Measurements from ENCODE around the gene MPC2.
"Not testable (repeated sequence)": the region's sequence is repeated elsewhere in the genome, so short reads cannot be mapped to it uniquely, and the experiment has no call there.

MPC2 gene

GRCh38 chr1:167934426-167935215, 2.3 kb downstream of the MPC2 start:
- DNase-seq (ENCODE audit: low read depth in 2 of 2) = no peak

- no peak for DNase-seq (ENCODE audit: low read depth in 2 of 2)
These were observed 3.1 kb downstream of the MPC2 start for GRCh38 chr1:167933788-167934187.

GRCh38 chr1:167929725-167930124, 7.1 kb downstream of the MPC2 start:
- no peak for DNase-seq (ENCODE audit: low read depth in 2 of 2)

GRCh38 chr1:167928919-167929318, 8.0 kb downstream of the MPC2 start:
- DNase-seq (ENCODE audit: low read depth in 2 of 2) = not testable (repeated sequence)

DNA sequence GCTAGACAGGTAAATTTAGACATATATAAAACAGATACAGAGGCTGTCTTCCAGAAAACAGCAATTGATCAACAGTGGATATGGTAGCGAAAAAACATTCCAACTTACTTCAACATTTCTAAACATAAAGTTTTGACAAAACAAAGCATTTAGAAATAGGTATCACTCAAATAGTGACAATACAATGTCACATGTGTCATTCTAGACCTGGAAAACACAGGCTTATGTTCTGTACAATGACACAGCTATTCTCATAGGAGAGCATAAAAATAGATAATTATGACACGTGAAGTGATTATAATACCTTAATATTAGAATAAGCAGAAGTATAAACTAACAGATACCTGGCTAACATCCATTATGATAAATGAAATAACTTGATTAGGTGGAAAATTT, 8.4 kb downstream of the MPC2 start:
- DNase-seq (ENCODE audit: low read depth in 2 of 2) = no peak

- no peak for DNase-seq (ENCODE audit: low read depth in 2 of 2)
These were observed 9.7 kb downstream of the MPC2 start for GRCh38 chr1:167927046-167927754.

DNA sequence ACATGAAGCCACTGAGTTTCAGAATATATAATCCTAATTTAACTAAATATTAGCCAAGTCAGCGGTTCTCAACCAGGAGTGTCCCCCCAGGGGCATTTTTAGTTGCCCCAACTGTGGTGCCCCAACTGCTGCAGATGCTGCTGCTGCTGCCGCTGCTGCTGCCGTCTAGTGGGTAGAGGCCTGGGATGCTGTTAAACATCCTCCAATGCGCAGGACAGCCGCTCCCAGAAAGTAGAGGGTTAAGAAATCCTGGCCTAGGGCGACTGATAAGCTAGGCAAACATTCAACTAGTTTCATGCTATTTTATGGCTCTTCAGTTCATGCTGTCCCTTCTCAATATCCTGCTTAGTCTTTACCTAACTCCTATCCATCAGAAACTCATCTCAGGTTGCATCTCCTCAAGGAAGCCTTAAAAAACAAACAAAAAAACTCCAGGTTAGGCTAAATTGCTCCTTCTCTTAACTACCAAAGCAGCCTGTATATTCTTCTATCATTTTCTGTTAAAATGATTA, 10.3 kb downstream of the MPC2 start:
- DNase-seq (ENCODE audit: low read depth in 2 of 2) = no peak

DNA sequence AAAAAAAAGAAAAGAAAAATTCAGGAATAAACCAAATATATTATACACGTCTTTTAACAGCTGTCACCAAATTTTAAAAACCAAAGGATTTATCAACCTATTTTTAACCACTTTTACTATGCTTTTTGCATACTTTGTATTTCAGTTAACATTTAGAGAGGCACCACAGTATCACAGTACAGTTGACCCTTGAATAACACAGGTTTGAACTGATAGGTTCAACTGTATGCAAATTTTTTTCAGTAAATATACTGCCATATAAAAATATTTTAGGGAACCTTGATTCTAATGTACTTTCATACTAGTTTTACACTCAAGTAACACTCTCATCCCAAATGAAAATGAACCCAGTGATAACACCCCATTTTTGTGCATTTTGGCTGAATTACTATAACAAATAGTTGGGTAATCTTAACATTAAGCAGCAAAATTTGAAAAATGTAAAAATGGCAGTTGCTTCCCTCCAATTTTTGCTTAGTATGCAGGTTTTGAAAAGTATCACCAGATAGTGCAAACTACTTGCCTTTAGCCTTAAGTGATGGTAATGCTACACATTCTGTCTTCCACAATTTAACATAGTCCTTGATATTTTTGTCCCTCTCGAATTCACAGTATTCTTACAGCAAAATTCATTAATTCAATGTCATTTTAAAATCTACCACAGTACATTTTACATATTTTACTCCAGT, 12.2 kb downstream of the MPC2 start:
- no peak for DNase-seq (ENCODE audit: low read depth in 2 of 2)

GRCh38 chr1:167924102-167924501, 12.8 kb downstream of the MPC2 start:
- DNase-seq (ENCODE audit: low read depth in 2 of 2) = no peak

GRCh38 chr1:167923324-167924056, 13.4 kb downstream of the MPC2 start:
- DNase-seq (ENCODE audit: low read depth in 2 of 2) = no peak

GRCh38 chr1:167922611-167923074, 14.2 kb downstream of the MPC2 start:
- no peak for DNase-seq (ENCODE audit: low read depth in 2 of 2)

GRCh38 chr1:167922023-167922422, 14.8 kb downstream of the MPC2 start:
- no peak for DNase-seq (ENCODE audit: low read depth in 2 of 2)

GRCh38 chr1:167916766-167917511, 19.9 kb downstream of the MPC2 start:
- DNase-seq (ENCODE audit: low read depth in 2 of 2) = no peak

DNA sequence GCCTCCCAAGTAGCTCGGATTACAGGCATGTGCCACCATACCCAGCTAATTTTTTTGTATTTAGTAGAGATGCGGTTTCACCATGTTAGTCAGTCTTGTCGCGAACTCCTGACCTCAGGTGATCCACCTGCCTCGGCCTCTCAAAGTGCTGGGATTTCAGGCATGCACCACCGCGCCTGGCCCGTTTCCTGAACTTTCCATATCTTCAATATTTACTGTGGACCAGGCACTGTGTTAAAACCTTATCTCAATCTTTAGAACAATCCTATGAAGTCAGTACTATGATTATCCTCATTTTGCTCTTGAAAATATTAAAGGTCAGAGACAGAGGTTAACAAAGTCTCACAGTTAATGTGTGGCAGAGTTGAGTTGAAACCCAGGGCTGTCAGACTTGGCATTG, 21.3 kb downstream of the MPC2 start:
- no peak for DNase-seq (ENCODE audit: low read depth in 2 of 2)

GRCh38 chr1:167913895-167914496, 22.9 kb downstream of the MPC2 start, which contains the start of gene ADCY10:
Gene ADCY10 (minus strand): TSS chr1:167914134. CDS start chr1:167905140, 8,994 bp downstream.
- DNase-seq (ENCODE audit: low read depth in 2 of 2) = no peak

DNA sequence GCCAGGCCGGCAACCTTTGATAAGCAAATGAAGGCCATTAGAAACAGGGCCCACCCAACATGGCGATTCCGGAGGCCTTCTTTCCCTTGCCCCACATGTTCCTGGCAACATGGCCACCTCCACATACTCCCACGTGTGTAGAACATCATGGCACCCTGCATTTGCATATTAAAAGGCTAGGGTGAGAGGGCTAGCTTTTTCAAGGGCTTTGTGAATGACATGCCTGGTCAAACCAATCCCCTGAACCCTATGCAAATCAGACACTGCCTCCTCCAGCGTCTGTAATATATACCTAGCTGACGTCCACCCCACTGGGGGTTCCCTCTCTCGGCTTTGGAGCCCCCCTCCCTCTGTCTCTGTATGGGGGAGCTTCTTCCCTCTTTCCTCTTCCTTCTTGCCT, 24.6 kb downstream of the MPC2 start:
- no peak for DNase-seq (ENCODE audit: low read depth in 2 of 2)

DNA sequence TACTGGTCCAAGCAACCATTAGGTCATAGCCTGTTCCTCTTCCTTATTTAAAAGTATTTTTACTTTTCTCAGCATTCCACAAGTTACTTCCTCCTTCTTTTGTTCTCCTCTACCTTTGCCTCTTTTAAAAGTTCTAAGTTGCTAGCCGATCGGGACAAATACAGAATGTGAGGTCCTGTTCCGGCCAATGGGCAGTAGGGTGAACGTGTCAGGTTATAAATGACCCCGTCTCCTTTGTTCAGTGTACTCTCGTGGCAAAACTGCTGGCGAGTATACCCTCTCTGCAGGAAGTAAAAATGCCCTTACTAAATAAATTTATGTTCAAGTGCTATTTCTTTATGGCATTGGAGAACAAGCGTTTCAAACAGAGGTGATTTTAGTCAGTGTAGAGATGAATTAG, 25.5 kb downstream of the MPC2 start:
- no peak for DNase-seq (ENCODE audit: low read depth in 2 of 2)

DNA sequence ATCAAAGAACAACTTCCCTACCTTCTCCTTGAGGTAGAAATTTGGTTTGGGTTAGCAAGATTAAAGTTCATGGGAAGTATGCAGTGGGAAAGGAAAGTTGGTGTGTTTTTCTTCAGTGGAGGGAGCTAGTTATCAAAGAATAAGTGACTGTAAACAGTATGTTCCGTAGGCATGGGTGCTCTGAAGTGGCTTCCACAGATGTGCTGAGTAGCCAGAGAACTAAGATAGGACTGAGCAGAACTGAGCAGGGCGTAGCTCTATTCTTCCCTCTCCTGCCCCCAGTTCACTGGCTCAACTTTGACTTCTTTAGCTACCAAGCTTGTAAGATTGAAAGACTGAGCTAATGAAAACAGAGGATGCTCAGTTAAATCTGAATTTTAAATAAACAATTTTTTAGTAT, 26.3 kb downstream of the MPC2 start:
- no peak for DNase-seq (ENCODE audit: low read depth in 2 of 2)

GRCh38 chr1:167909691-167910180, 27.1 kb downstream of the MPC2 start:
- no peak for DNase-seq (ENCODE audit: low read depth in 2 of 2)

DNA sequence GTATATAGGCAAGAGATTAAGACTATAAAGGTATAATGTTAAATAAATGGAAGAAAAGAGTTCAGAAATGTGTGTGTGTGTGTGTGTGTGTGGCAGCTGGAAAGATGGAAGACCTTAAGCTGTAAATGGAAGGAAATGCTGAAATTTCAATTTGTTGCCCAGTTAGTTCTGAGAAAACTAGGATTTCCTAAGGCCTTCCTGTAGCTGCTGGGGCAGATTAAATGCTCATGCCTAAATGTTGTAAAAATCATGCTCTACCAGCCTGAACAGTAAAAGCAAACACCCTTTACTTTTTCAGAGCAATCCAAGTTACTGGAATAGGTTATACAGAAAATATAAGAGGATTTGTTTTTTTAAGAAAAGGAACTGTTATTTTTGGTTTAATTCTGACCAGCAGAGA, 31.2 kb downstream of the MPC2 start:
- DNase-seq (ENCODE audit: low read depth in 2 of 2) = no peak
